HG02610 (cell line): Measurements from ENCODE around the gene PNPLA8.
"Not testable (repeated sequence)": the region's sequence is repeated elsewhere in the genome, so short reads cannot be mapped to it uniquely, and the experiment has no call there.

Experiments used
- ATAC-seq: cut with Tn5 transposase; IDR thresholded peaks from one replicate; pipeline ENCODE4 v1.9.1; 2021; ENCODE audit warnings: mild to moderate bottlenecking, moderate library complexity; ENCODE audit not compliant: unreplicated experiment

PNPLA8 gene

GRCh38 chr7:108529341-108529740, 3.4 kb upstream of the PNPLA8 start:
- no peak for ATAC-seq

DNA sequence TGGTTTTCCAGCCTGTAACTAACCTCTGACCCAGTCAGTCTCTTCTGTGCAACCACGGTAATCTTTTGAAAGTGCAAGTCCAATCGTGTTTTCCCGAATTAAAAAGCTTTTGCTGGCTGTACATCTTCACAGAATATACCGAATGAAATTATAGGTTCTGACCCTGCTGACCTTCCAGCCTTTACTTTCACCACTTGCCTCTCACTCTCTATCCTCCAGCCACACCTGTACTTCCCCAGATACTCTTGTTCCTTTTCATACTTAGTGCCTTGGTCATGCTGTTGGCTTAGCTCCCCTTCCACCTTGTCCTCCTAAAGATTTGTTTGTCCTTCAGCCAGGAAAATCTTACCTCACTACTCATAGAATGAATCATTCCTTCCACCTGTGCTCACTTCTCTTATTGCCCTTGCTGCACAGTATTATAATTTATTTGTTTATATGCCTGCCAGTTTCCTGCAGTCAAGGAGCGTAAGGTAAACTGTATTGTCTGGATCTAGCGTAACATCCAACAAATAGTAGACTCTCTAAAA, 2.3 kb upstream of the PNPLA8 start:
- ATAC-seq: no peak

- no peak for ATAC-seq
Observed at GRCh38 chr7:108526768-108527017, 758 bp upstream of the PNPLA8 start.

DNA sequence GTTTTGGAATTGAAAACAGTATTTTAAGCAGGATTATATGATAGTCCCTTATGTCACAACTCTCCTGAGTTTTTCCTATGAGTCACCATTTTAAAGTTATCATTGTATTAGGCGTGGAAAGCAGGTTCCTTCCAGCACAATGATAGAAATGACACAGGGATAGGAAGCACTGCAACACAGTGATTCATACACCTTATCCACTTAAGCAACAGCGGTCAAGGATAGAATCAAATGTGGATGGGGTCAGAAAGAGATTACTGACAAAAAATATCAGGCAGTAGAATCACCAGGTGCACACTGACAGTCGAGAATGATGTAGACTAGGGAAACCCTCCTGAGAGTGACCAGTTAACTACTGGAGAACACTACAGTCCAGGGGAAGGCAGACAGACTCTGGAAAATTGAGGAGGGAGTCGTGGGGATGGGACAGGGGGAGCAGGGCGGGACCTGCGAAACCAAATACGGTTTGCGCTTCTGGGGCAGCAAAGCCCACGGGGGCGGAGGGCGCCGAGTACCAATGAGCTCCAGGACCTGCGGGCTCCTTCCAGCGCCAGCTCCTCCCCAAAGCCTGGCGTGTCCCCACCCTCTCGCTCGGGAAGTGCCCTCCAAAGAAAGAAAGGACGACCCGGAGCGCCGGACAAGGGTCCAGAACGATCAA, 479 bp downstream of the PNPLA8 start:
- ATAC-seq: peak; percentile 41

DNA sequence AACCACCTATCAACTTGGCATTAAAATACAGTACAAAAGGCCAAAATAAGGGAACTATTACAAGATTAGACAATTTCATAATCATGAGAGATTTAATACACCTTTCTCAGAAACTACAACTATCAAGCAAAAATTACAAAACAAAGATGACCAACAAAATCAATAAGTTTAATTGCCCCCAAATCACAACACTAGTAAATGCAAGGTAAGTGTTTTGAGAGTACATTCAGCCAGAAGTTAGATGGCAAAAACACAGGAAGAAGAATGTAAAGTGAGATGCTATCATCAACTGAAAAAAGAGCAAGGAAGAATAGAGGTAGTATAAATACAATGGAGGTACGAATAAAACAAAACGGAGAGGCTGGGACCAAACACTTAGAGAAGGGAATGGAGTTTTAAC, 3.2 kb downstream of the PNPLA8 start:
- ATAC-seq: no peak

DNA sequence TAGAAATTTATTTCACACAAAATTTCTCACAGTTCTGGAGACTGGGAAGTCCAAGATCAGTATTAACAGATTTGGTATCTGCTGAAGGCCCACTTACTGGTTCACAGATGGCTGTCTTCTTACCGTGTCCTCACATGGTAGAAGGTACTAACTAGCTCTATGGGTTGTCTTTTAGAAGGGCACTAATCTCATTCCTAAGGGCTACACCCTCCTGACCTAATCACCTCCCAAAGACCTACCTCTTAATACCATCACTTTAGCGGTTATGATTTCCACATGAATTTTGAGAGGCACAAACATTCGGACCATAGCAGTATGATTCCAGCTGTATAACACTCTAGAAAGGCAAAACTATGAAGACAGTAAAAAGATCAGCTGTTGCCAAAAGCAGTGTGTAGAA, 8.0 kb downstream of the PNPLA8 start:
- no peak for ATAC-seq

DNA sequence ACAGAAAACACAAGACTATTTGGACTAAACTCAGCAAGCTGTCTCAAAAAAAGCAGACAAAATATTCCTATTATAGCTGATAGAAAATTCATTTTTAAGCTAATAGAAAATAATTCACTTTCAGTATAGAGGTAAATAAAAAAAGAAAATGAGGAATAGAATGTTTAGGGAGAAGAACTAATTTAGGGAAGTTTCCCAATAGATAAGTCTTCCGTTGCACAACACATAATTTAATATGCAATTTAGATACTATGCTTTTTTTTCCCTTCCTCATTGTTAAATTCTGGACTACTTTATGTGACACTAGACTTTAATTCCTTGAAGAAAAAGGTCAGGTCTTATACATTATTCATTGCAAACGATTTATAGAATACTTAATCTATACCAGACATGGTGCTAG, 10.3 kb downstream of the PNPLA8 start:
- no peak for ATAC-seq

DNA sequence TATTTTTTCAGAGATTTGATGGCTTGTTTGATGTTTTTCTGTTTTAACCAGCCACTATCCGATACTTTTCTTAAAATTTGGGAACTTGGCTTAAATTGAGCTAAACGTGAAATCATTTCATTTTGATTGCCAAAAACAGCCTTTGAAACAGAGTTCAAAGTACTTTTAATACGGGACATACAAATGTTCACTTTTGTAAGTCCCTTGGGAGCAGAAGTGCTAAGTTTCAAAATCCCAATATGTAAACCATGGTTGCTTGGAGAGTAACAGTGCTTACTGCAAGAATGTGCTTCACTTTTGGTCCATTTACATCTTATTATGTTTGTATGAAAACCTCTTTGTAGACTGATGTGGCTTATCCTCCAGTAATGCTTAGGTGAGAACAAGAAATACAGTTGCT, 10.9 kb downstream of the PNPLA8 start:
- no peak for ATAC-seq

- ATAC-seq: no peak
Observed at GRCh38 chr7:108511939-108512338, 14.0 kb downstream of the PNPLA8 start.

- ATAC-seq: not testable (repeated sequence)
Observed at GRCh38 chr7:108504576-108504975, 21.4 kb downstream of the PNPLA8 start.

DNA sequence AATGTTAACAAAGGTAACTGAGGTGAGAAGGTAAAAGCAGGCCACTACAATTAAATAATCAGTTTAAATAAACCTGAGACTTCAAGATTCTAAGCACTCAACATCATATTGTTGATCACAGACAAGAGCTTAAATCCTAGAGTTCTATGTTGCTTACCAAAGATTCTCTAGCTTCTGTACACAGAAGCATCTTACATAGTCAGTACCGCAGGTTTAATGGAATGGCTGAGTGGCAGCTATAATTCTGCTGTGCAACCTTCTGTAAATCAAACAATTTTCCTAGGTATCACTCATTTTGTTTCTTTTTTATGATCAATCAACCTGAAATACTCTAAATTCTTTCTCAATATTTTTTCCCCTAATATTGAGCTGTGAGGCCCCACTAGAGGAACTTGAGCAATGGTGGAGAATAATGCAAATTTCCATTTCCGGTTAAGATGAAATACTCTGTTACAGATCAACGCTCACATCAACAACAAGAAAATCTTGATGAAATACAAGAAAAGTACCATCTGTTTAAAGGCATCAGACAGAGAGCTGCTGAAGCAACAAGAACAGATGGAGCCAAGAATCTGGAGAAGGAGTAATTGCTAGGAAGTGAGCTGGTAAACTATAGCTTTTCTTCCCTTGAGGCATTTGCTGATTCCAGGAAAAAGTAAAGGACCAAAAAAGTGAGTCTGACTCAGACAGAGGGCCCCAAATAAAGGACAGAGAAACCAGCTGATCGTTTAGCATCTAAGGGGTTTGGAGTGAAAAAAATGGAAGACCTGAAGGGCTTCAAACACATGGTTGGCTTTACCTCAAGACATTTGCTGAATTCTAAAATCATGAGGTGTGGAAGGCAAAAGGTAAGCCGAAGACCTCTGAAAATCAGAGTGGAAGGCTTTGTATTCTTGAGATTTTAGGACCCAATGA, 22.6 kb downstream of the PNPLA8 start:
- peak; percentile 96 for ATAC-seq

- ATAC-seq: no peak
Observed at GRCh38 chr7:108499566-108499965, 26.4 kb downstream of the PNPLA8 start.

DNA sequence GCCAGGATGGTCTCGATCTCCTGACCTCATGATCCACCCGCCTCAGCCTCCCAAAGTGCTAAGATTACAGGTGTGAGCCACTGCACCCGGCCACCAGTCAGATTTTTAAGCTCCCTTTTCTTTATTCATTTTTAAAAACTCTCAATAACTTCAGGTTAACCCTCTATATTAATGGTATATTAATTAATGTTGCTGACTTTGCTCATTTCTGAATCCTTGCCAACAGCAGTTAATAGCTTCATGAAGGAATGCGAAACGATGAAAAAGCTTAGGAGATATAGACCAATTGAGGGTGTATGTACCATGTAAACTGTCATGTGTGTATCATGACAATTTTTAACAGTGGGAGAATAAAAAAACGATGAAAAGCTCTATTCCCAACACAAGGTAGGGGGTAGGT, 27.5 kb downstream of the PNPLA8 start:
- no peak for ATAC-seq

- peak; percentile 83 for ATAC-seq
Observed at GRCh38 chr7:108497082-108497725, 28.7 kb downstream of the PNPLA8 start.

DNA sequence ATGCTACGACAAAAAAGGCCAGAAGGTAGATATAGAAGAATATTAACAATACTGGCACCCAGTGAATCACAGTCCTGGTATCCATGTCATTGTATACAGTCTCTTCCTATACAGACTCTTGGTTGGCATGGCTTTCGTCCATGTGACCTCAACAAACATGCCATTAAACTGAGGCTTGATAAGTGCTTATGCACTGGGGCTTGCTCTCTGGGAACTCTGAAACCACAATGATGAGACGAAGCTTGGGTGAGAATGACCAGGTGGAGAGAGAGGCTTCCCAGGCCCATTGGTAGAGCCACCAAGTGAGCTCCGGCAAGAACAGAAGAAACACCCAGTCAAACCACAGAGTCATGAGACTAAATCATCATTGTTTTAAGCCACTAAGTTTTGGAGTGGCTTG, 33.2 kb downstream of the PNPLA8 start:
- no peak for ATAC-seq

DNA sequence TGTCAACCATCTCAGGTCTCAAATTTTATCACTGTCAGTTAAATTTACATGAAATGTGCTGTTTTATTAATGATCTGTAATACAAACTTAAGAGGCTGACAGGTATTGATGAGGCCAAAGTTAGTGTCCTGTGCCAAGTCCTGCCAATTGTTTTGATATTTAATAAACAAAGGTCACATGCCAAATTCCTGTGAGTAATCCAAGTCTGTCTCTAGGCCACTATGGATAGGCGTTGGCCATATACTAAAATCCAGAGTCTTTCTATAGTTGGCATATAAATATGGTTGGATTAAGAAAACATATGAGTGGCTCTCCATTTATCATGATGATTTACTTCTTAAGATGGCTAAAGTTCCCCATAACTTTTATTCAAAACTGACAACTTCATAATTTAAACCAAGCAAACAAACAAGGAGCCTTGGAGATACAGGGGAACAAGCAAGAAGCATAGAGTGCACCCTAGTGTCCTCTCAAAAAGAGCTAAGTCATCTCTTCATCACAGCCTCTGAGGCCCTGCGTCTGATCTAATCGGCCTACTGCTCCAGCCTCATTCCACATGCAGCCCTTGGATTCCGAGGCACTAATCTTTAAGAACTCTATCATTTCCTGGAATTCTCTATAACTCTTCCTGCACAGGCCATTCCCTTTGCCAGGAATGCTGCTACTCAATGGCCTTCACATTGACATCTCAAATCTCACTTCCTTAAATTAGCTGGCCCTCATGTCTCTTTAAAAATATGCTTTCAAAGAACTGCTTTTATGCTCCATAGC, 37.0 kb downstream of the PNPLA8 start:
- no peak for ATAC-seq

DNA sequence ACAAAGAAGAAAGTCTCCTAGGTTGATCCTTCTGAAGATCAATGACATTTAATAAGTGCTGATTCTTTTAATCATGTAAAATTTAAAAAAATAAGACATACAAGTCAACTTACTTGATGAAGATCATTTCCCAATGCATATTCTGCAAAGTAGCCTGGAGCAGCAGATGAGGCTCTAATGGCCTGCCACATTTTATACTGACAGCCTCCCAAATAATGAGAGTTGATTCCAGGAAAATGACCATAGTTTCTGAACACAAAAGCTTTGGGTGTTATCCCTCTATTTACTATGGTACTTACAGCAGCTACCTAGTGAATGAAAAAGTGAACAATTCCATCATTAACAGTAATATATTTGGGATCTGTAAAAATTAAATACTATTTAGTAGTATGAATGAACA, 38.3 kb downstream of the PNPLA8 start:
- ATAC-seq: no peak

DNA sequence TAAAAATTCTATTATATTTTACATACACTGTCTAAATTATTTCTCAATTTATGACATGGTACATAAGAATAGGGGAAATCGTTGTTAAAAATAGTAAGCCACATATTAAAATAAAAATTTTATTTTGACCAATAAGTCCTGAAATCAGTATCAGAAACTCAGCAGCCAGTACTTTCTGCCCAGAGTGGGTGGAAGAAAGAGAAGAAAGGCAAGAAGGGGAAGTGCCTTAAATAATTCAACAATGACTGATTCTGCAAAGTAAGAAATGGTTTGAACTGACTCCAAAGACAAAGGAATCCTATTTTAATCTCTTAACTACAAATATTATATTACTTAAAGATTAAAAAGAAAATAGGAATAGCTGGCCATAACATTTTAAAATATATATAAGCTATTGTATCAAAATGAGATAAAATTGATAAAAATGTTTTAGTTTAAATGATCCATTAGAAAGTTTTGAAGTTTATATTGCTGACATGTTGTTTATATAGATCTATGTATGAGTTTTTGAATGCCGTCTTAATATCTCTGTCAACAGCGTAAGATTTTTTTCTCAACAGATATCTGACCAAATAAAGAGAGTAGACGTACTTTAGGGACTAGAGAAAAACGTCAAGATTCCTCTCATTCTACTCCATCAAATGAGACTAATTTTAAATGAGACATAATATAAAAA, 39.5 kb downstream of the PNPLA8 start:
- peak; percentile 75 for ATAC-seq

DNA sequence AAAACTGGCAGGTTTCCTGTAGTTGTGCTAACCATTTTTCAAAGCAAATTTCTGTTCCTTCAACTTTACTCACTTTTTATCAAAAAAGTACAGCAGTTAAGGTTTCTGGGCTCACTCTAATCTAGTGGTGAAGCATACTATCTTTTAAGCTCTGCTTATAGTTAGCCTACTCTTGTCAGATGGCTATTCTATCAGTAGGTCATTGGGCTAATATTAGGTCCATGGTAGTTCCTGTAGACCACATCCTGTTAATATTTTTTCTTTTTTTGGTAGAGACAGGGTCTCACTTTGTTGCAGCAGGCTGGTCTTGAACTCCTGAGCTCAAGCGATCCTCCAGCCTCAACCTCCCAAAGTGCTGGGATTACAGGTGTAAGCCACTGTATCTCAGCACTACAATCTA, 41.8 kb downstream of the PNPLA8 start:
- no peak for ATAC-seq

DNA sequence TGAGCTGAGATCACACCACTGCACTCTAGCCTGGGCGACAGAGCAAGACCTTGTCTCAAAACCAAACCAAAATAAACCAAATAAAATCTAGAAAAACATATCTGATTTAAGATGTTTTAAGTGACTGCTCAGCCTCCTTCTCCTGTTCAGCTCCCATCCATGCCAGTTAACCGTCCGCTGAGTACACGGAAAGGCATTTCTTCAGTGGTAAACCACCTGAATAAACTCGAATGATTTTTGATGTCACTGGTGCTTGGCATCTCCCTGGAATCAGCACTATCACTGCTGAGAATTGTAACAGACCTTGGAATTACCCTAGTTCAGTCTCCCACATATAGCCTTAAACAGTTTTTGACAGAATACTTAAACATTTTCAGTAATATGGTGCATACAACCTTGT, 45.6 kb downstream of the PNPLA8 start:
- no peak for ATAC-seq

- no peak for ATAC-seq
Observed at GRCh38 chr7:108479751-108480150, 46.2 kb downstream of the PNPLA8 start.
